PC-3 (cell line): Measurements from ENCODE around the gene PSMB5.

ENCODE experiments used
- CTCF ChIP-seq: fragments of 300-600 bp; sonication (generic); conservative IDR thresholded peaks from 2 replicates; pipeline ENCODE4 v1.5.1; 2017; ENCODE audit warnings: antibody characterized with exemption, low read depth, mild to moderate bottlenecking, low read length
- EZH2 ChIP-seq: fragments of 300-600 bp; sonication (generic); IDR thresholded peaks from one replicate; pipeline ENCODE4 v1.6.1; 2017; ENCODE audit warnings: antibody characterized with exemption, mild to moderate bottlenecking, low read length; ENCODE audit not compliant: unreplicated experiment

- no peak for TF ChIP-seq CTCF
- TF ChIP-seq EZH2: no peak
Observed at GRCh38 chr14:22979748-22980392, 54.8 kb downstream of the PSMB5 start.
